HG03196 (cell line): ENCODE results near the gene NPAS1.

Experiments used
- ATAC-seq: cut with Tn5 transposase; IDR thresholded peaks from one replicate; pipeline ENCODE4 v1.9.1; 2021; ENCODE audit not compliant: unreplicated experiment

Gene NPAS1

GRCh38 chr19:47019431-47020041 is at the start of gene NPAS1:
Gene NPAS1 (plus strand): TSS chr19:47019837. CDS start chr19:47021048, 1,211 bp downstream.
- no peak for ATAC-seq

GRCh38 chr19:46970815-46971214 is 48.8 kb upstream of the NPAS1 start:
- ATAC-seq, result no peak

- no peak for ATAC-seq
Observed at GRCh38 chr19:46972311-46972710, 47.3 kb upstream of the NPAS1 start.

GRCh38 chr19:46974181-46974580 is 45.5 kb upstream of the NPAS1 start:
- ATAC-seq, result no peak

GRCh38 chr19:46975011-46975924 is 44.4 kb upstream of the NPAS1 start:
- no peak for ATAC-seq

- ATAC-seq, result no peak
Observed at GRCh38 chr19:46975925-46976782, 43.5 kb upstream of the NPAS1 start.

GRCh38 chr19:46976845-46977320 is 42.8 kb upstream of the NPAS1 start:
- no peak for ATAC-seq

- ATAC-seq, result no peak
Observed at GRCh38 chr19:46977548-46977947, 42.1 kb upstream of the NPAS1 start.

- no peak for ATAC-seq
Observed at GRCh38 chr19:46978171-46978869, 41.3 kb upstream of the NPAS1 start.

GRCh38 chr19:46979126-46980105 is 40.2 kb upstream of the NPAS1 start:
- ATAC-seq, result no peak

- no peak for ATAC-seq
Observed at GRCh38 chr19:46980761-46981160, 38.9 kb upstream of the NPAS1 start.

- no peak for ATAC-seq
Observed at GRCh38 chr19:46981286-46981945, 38.2 kb upstream of the NPAS1 start.

- ATAC-seq, result no peak
Observed at GRCh38 chr19:46983097-46983496, 36.5 kb upstream of the NPAS1 start.

GRCh38 chr19:46984077-46985010 is 35.3 kb upstream of the NPAS1 start:
- no peak for ATAC-seq

- no peak for ATAC-seq
Observed at GRCh38 chr19:46985542-46986415, 33.9 kb upstream of the NPAS1 start.

GRCh38 chr19:46988614-46989230 is 30.9 kb upstream of the NPAS1 start:
- ATAC-seq, result no peak
